ENCODE data around the gene ELMO1. TPM values are rescaled to one million over a fixed set of nuclear protein-coding genes. Genes with fewer than 3 reads are reported as not detected.

ELMO1 gene
- total and polyA plus RNA-seq, 4 donors = 6.7 to 51.5 (median 14.8) TPM

GRCh38 chr7:37338966-37339365 lies 109.7 kb downstream of the ELMO1 start:
- 92% methylated on average over 1 of the region's 1 CpG for WGBS
- peaks cover 0 to 3% (median 0%) of the 10 kb centered on the region in 4 donors for H3K4me1 ChIP-seq (ENCODE audit: control insufficient read depth in 4 of 4, insufficient read depth in 4 of 4, low read length in 3 of 4)
- H3K27ac ChIP-seq (ENCODE audit: low read depth in 1 of 2, low read length in 2 of 2) = no peak overlapping the region
- H3K9me3 ChIP-seq (ENCODE audit: control insufficient read depth in 4 of 4, low read length in 3 of 4) = no peaks in the 10 kb centered on the region
- H3K4me3 ChIP-seq (ENCODE audit: low read depth in 1 of 3, low read length in 3 of 3) = no peak overlapping the region
- no peaks in the 10 kb centered on the region for H3K27me3 ChIP-seq (ENCODE audit: control insufficient read depth in 4 of 4, insufficient read depth in 4 of 4, low read length in 3 of 4)
- DNase-seq (ENCODE audit: low spot score) = no peak
- peaks cover 0 to 12% (median 4%) of the 10 kb centered on the region in 4 donors for H3K36me3 ChIP-seq (ENCODE audit: control insufficient read depth in 4 of 4, insufficient read depth in 3 of 4, low read depth in 1 of 4, low read length in 3 of 4)
- no peak overlapping the region for H3K9ac ChIP-seq (ENCODE audit: low read depth in 1 of 2, low read length in 2 of 2)
- no peak for TF ChIP-seq GABPA (IDR thresholded peaks at IDR 0.05 in 1 of 2, conservative IDR thresholded peaks at IDR 0.05 in 1 of 2)
- TF ChIP-seq REST (IDR thresholded peaks at IDR 0.05) = no peak
- TF ChIP-seq, protein P1, sequence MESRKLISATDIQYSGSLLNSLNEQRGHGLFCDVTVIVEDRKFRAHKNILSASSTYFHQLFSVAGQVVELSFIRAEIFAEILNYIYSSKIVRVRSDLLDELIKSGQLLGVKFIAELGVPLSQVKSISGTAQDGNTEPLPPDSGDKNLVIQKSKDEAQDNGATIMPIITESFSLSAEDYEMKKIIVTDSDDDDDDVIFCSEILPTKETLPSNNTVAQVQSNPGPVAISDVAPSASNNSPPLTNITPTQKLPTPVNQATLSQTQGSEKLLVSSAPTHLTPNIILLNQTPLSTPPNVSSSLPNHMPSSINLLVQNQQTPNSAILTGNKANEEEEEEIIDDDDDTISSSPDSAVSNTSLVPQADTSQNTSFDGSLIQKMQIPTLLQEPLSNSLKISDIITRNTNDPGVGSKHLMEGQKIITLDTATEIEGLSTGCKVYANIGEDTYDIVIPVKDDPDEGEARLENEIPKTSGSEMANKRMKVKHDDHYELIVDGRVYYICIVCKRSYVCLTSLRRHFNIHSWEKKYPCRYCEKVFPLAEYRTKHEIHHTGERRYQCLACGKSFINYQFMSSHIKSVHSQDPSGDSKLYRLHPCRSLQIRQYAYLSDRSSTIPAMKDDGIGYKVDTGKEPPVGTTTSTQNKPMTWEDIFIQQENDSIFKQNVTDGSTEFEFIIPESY (IDR thresholded peaks at IDR 0.05) = no peak
- no peak for TF ChIP-seq YY1 (IDR thresholded peaks at IDR 0.05)
- TF ChIP-seq HNF4G (IDR thresholded peaks at IDR 0.05) = no peak
- TF ChIP-seq CTCF (IDR thresholded peaks at IDR 0.05; ENCODE audit: low read depth, low read length, missing input control) = no peak

DNA sequence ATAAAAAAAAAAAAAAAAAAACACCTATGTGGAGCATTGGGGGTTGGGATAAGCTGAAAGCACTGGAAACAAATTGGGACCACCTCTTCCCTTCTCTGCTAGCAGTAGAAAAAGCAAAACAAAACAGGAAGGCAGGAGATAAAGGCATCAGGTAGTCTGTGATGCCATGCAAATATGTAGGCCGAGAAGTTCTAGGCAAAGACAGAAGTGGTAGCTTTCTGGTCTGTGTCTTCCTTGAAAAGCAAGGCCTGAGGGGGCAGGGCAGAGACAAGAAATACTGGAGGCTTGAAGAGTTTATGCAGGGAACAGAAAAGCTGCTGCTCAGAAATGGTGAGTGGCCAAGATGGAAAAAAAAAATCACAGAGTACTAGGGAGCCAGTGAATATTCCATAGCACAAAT lies 111.1 kb downstream of the ELMO1 start:
- H3K27me3 ChIP-seq (ENCODE audit: control insufficient read depth in 4 of 4, insufficient read depth in 4 of 4, low read length in 3 of 4) = no peaks in the 10 kb centered on the region
- no peak overlapping the region for H3K9ac ChIP-seq (ENCODE audit: low read depth in 1 of 2, low read length in 2 of 2)
- H3K36me3 ChIP-seq (ENCODE audit: control insufficient read depth in 4 of 4, insufficient read depth in 3 of 4, low read depth in 1 of 4, low read length in 3 of 4) = peaks cover 0 to 12% (median 4%) of the 10 kb centered on the region in 4 donors
- no peaks in the 10 kb centered on the region for H3K9me3 ChIP-seq (ENCODE audit: control insufficient read depth in 4 of 4, low read length in 3 of 4)
- H3K4me1 ChIP-seq (ENCODE audit: control insufficient read depth in 4 of 4, insufficient read depth in 4 of 4, low read length in 3 of 4) = peaks cover 0 to 3% (median 0%) of the 10 kb centered on the region in 4 donors
- no peak overlapping the region for H3K4me3 ChIP-seq (ENCODE audit: low read depth in 1 of 3, low read length in 3 of 3)
- no peak for DNase-seq (ENCODE audit: low spot score)
- WGBS = 77% methylated on average over 1 of the region's 1 CpG
- H3K27ac ChIP-seq (ENCODE audit: low read depth in 1 of 2, low read length in 2 of 2) = no peak overlapping the region
- no peak for TF ChIP-seq MAX (IDR thresholded peaks at IDR 0.05)
- no peak for TF ChIP-seq FOXA1 (IDR thresholded peaks at IDR 0.05)
- TF ChIP-seq RXRA (IDR thresholded peaks at IDR 0.05) = no peak
- no peak for TF ChIP-seq JUND (IDR thresholded peaks at IDR 0.05)
- no peak for TF ChIP-seq HNF4A (conservative IDR thresholded peaks at IDR 0.05)
- no peak for TF ChIP-seq CTCF (IDR thresholded peaks at IDR 0.05; ENCODE audit: low read depth, low read length, missing input control)
- TF ChIP-seq, protein P1 (IDR thresholded peaks at IDR 0.05) = no peak

Measured in liver (tissue), 9 donors.